ENCODE results near the gene CAPN10.

The CAPN10 gene

GRCh38 chr2:240571314-240571973 is 15.1 kb upstream of the CAPN10 start:
- no peak for DNase-seq (ENCODE audit: low read depth)
- no peak for TF ChIP-seq CTCF (conservative IDR thresholded peaks at IDR 0.05; ENCODE audit: control insufficient read depth, insufficient read depth, low read depth, low read length)
- H3K4me3 ChIP-seq (ENCODE audit: control insufficient read depth, low read depth, low read length): no peak overlapping the region

- no peak for DNase-seq (ENCODE audit: low read depth)
- H3K4me3 ChIP-seq (ENCODE audit: control insufficient read depth, low read depth, low read length): no peak overlapping the region
- TF ChIP-seq CTCF (conservative IDR thresholded peaks at IDR 0.05; ENCODE audit: control insufficient read depth, insufficient read depth, low read depth, low read length): no peak
Observed at GRCh38 chr2:240572141-240573031, 14.1 kb upstream of the CAPN10 start.

- H3K4me3 ChIP-seq (ENCODE audit: control insufficient read depth, low read depth, low read length): no peak overlapping the region
- no peak for TF ChIP-seq CTCF (conservative IDR thresholded peaks at IDR 0.05; ENCODE audit: control insufficient read depth, insufficient read depth, low read depth, low read length)
- no peak for DNase-seq (ENCODE audit: low read depth)
Observed at GRCh38 chr2:240573071-240573515, 13.4 kb upstream of the CAPN10 start.

GRCh38 chr2:240573516-240574385 is 12.8 kb upstream of the CAPN10 start:
- no peak for TF ChIP-seq CTCF (conservative IDR thresholded peaks at IDR 0.05; ENCODE audit: control insufficient read depth, insufficient read depth, low read depth, low read length)

GRCh38 chr2:240574386-240575100 is 12.0 kb upstream of the CAPN10 start:
- no peak for DNase-seq (ENCODE audit: low read depth)

More at GRCh38 chr2:240573516-240574385, 12.8 kb upstream of the CAPN10 start:
- no peak overlapping the region for H3K4me3 ChIP-seq (ENCODE audit: control insufficient read depth, low read depth, low read length)
- DNase-seq (ENCODE audit: low read depth): no peak

More at GRCh38 chr2:240574386-240575100, 12.0 kb upstream of the CAPN10 start:
- no peak for TF ChIP-seq CTCF (conservative IDR thresholded peaks at IDR 0.05; ENCODE audit: control insufficient read depth, insufficient read depth, low read depth, low read length)
- no peak overlapping the region for H3K4me3 ChIP-seq (ENCODE audit: control insufficient read depth, low read depth, low read length)

Measured in fibroblast of mammary gland (primary cell).